HG03521 (cell line): ENCODE results near the gene MINDY2.
A peak's percentile ranks its signal among the peaks of the same experiment; 100 is the strongest.
"Not testable (repeated sequence)": the region's sequence is repeated elsewhere in the genome, so short reads cannot be mapped to it uniquely, and the experiment has no call there.

Experiments
- ATAC-seq: cut with Tn5 transposase; IDR thresholded peaks from one replicate; pipeline ENCODE4 v1.9.1; 2021; ENCODE audit warnings: mild to moderate bottlenecking, moderate library complexity; ENCODE audit not compliant: unreplicated experiment

The MINDY2 gene

GRCh38 chr15:58877999-58878825, 107.1 kb downstream of the MINDY2 start:
- ATAC-seq = no peak

GRCh38 chr15:58880320-58880719, 109.2 kb downstream of the MINDY2 start:
- ATAC-seq = peak; percentile 41

- no peak for ATAC-seq
Measured at GRCh38 chr15:58882243-58882642, 111.1 kb downstream of the MINDY2 start.

- not testable (repeated sequence) for ATAC-seq
Measured at GRCh38 chr15:58883926-58884325, 112.8 kb downstream of the MINDY2 start.

GRCh38 chr15:58886921-58887320, 115.8 kb downstream of the MINDY2 start:
- ATAC-seq = no peak

GRCh38 chr15:58889363-58889762, 118.3 kb downstream of the MINDY2 start:
- ATAC-seq = no peak

- no peak for ATAC-seq
Measured at GRCh38 chr15:58898150-58898680, 127.1 kb downstream of the MINDY2 start.

GRCh38 chr15:58900631-58901030, 129.5 kb downstream of the MINDY2 start:
- no peak for ATAC-seq

- no peak for ATAC-seq
Measured at GRCh38 chr15:58908550-58909309, 137.6 kb downstream of the MINDY2 start.

- no peak for ATAC-seq
Measured at GRCh38 chr15:58909616-58910015, 138.5 kb downstream of the MINDY2 start.

- ATAC-seq = no peak
Measured at GRCh38 chr15:58910456-58910855, 139.4 kb downstream of the MINDY2 start.
